K562 (cell line): Measurements from ENCODE around the gene NANS. TPM values are rescaled to one million over a fixed set of nuclear protein-coding genes. Genes with fewer than 3 reads are reported as not detected.

Source experiments
- CREB3L1 ChIP-seq: fragments of 450-650 bp; IDR thresholded peaks from 2 replicates; pipeline ENCODE4 v1.6.1; 2014; ENCODE audit warnings: low read depth, mild to moderate bottlenecking, moderate library complexity, borderline replicate concordance
- CSDE1 ChIP-seq, 2 experiments: fragments of 450-650 bp; IDR thresholded peaks; 2 replicates each; pipeline ENCODE4 v1.6.1; 2016; ENCODE audit warnings: mild to moderate bottlenecking in 1 of 2
- CTCF ChIP-seq, 3 experiments: IDR thresholded peaks in 2 of 3; conservative IDR thresholded peaks in 1 of 3; 2 replicates each; pipeline ENCODE4 v1.5.1; 2011 to 2012; ENCODE audit warnings: low read length in 3 of 3, mild to moderate bottlenecking in 3 of 3, control low read depth in 2 of 3, improper control_type of control experiment in 1 of 3, inconsistent platforms in 1 of 3, low read depth in 1 of 3, mixed read lengths in 1 of 3, moderate library complexity in 1 of 3; ENCODE audit not compliant: insufficient read depth in 2 of 3
- E2F8 ChIP-seq: fragments of 450-650 bp; IDR thresholded peaks from 2 replicates; pipeline ENCODE4 v1.7.1; 2018; ENCODE audit warnings: mild to moderate bottlenecking, low read depth; ENCODE audit not compliant: partially characterized antibody
- HMG20A ChIP-seq: fragments of 450-650 bp; formaldehyde crosslinking; conservative IDR thresholded peaks from 2 replicates; pipeline ENCODE4 v1.4.0; 2020; ENCODE audit warnings: mild to moderate bottlenecking, mixed read lengths
- KDM1A ChIP-seq, 2 experiments: fragments of 450-650 bp; IDR thresholded peaks; 2 replicates each; pipeline ENCODE4 v1.6.1; 2016; ENCODE audit warnings: mild to moderate bottlenecking in 2 of 2
- NR2C2 ChIP-seq, 2 experiments: fragments of 200-800 bp in 1 of 2; sonication (Bioruptor generic) in 1 of 2; sonication (generic) in 1 of 2; formaldehyde crosslinking in 1 of 2; IDR thresholded peaks; 2 replicates each; pipeline versions ENCODE4 v1.6.1 to v1.8.0; 2016 to 2022; ENCODE audit warnings: mild to moderate bottlenecking in 1 of 2, missing compliant biosample characterization in 1 of 2, missing genetic modification characterization in 1 of 2, missing genetic modification reagents in 1 of 2
- ZFPM2 ChIP-seq: fragments of 250-450 bp; sonication (Bioruptor Pico); IDR thresholded peaks from 2 replicates; pipeline ENCODE4 v1.5.1; 2022; ENCODE audit warnings: mild to moderate bottlenecking
- ZNF318 ChIP-seq, 2 experiments: fragments of 450-650 bp; IDR thresholded peaks; 2 replicates each; pipeline ENCODE4 v1.6.1; 2016; ENCODE audit warnings: mild to moderate bottlenecking in 2 of 2, borderline replicate concordance in 1 of 2, low read depth in 1 of 2, moderate library complexity in 1 of 2
- ZNF668 ChIP-seq: fragments of 250-450 bp; sonication (Bioruptor Pico); IDR thresholded peaks from 2 replicates; pipeline ENCODE4 v1.8.0; 2022; ENCODE audit warnings: mild to moderate bottlenecking, inconsistent platforms
- polyA plus RNA-seq, 8 experiments: library from polyadenylated mRNA; depleted of rRNA in 4 of 8; stranded (reverse) in 5 of 8; unstranded in 3 of 8; fragments of >200 nt; fragmentation: Nextera tagmentation in 2 of 8; fragmentation: Illumina TruSeq in 1 of 8; extraction: Ambion mirVana in 2 of 8; extraction: Trizol in 1 of 8; gene quantifications; 2 replicates each; pipeline versions ENCODE4 v1.2.1 to v1.2.3, GENCODE V29; 2011 to 2014; ENCODE audit warnings: inconsistent platforms in 1 of 8, missing spikeins in 1 of 8
- total RNA-seq, 7 experiments: library from RNA; depleted of rRNA in 6 of 7; stranded (reverse); fragments of >200 nt in 6 of 7; fragmentation: Illumina TruSeq in 2 of 7; extraction: Trizol in 2 of 7; gene quantifications; 2 replicates each; pipeline versions ENCODE4 v1.2.1 to v1.2.3, GENCODE V29; 2011 to 2021; ENCODE audit warnings: low replicate concordance in 1 of 7

The NANS gene
- total and polyA plus RNA-seq, 9 of the 15 experiments (the other 6 are each of a cell fraction or from before 2014, with no cell fraction given): 37.1 to 181 (median 137) TPM

GRCh38 chr9:98045234-98046179 lies 11.0 kb upstream of the NANS start (continued):
- TF ChIP-seq ZNF318 (IDR thresholded peaks at IDR 0.05; ENCODE audit: borderline replicate concordance in 1 of 2, low read depth in 1 of 2) (0 out of 4 replicates have a peak, but pooled peaks of 1 of the 2 experiments have one; percentile 2), CSDE1 (IDR thresholded peaks at IDR 0.05) (peak in 1 of 2 experiments; percentile 61; a peak in 1 of 4 replicates), ZNF668 (CRISPR knock-in tag) (no peak), HMG20A (CRISPR knock-in tag) (no peak), E2F8 (peak; percentile 60), KDM1A (IDR thresholded peaks at IDR 0.05) (no peak), CREB3L1 (peak; percentile 34; the same call in 1 of the 2 replicates), ZFPM2 (CRISPR knock-in tag) (no peak), NR2C2 (CRISPR knock-in tag; IDR thresholded peaks at IDR 0.05) (no peak), NR2C2 (tag; IDR thresholded peaks at IDR 0.05) (peak; percentile 67), CTCF (IDR thresholded peaks at IDR 0.05 in 2 of 3, conservative IDR thresholded peaks at IDR 0.05 in 1 of 3; ENCODE audit: insufficient read depth in 2 of 3, low read depth in 1 of 3, low read length in 3 of 3) (peak; percentile 3 to 30 (median 23); a peak in 1 of 6 replicates)
